Transverse colon (tissue), 4 donors: Measurements from ENCODE around the gene KXD1.

Source experiments
- EP300 ChIP-seq: sonication (generic); formaldehyde crosslinking; IDR thresholded peaks from one replicate; pipeline ENCODE4 v1.6.1; 2017; ENCODE audit warnings: antibody characterized with exemption, low read depth
- POLR2A ChIP-seq: fragments of 450-650 bp; IDR thresholded peaks from one replicate; pipeline ENCODE4 v1.6.1; 2016; ENCODE audit warnings: antibody characterized with exemption, mild to moderate bottlenecking, moderate library complexity
- POLR2AphosphoS5 ChIP-seq, 3 donors: sonication (generic); formaldehyde crosslinking; IDR thresholded peaks; one replicate each; pipeline ENCODE4 v1.6.1; 2016; ENCODE audit warnings: antibody characterized with exemption in 3 of 3
- TF ChIP-seq, protein P1 (sequence below), 5 experiments: fragments of 200-600 bp in 3 of 5; fragments of 450-650 bp in 2 of 5; sonication (generic) in 3 of 5; IDR thresholded peaks; 1 replicate in 2 of 5; 2 replicates in 3 of 5; pipeline ENCODE4 v1.5.1; 2016 to 2017; ENCODE audit warnings: antibody characterized with exemption in 5 of 5, inconsistent platforms in 3 of 5, mild to moderate bottlenecking in 2 of 5, moderate library complexity in 1 of 5

DNA sequence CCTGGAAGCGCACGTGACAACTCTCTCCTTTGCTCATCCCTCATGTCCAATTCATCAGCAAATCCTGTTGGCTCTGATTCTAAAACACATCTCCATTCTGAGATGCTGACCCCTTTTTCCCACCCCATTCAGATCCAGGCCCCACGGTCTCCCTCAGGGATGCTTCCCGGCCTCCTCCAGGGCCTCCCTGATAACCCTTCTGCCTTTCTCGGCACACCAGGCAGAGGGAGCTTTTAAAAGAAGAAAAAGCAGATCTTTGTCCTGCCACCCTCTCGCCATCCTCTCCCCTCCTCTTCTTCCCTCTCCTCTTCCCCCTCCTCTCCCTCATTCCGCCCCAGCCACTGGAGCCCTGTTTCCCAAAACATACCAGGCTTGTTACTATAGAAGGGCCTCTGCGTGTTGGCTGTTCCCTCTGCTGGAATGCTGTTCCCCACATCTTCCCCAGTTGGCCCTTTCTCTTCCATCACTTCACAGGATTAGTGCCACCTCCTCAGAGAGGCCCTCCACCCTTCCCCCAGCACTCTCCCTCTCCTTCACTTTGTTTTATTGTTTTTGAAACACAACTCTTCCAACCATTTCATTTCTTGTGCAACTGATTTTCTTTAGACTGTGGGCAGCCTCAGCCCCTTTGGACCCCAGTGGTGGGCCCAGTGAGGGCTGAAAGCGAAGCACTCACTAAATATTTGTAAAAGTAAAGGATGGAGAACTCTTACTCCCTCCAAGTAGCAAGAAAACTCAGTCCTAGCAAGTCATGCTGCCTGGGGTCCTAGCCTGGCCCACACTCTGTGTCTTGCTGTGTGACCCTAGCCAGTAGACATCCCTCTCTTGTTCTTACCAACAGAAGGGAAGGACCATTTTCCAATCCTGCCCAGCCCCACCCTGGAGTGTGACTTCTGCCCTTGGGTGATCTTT lies 51.4 kb downstream of the KXD1 start:
- no peak for TF ChIP-seq EP300
- TF ChIP-seq POLR2AphosphoS5 (IDR thresholded peaks at IDR 0.05) = no peak
- TF ChIP-seq POLR2A = no peak
- TF ChIP-seq, protein P1, sequence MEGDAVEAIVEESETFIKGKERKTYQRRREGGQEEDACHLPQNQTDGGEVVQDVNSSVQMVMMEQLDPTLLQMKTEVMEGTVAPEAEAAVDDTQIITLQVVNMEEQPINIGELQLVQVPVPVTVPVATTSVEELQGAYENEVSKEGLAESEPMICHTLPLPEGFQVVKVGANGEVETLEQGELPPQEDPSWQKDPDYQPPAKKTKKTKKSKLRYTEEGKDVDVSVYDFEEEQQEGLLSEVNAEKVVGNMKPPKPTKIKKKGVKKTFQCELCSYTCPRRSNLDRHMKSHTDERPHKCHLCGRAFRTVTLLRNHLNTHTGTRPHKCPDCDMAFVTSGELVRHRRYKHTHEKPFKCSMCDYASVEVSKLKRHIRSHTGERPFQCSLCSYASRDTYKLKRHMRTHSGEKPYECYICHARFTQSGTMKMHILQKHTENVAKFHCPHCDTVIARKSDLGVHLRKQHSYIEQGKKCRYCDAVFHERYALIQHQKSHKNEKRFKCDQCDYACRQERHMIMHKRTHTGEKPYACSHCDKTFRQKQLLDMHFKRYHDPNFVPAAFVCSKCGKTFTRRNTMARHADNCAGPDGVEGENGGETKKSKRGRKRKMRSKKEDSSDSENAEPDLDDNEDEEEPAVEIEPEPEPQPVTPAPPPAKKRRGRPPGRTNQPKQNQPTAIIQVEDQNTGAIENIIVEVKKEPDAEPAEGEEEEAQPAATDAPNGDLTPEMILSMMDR (IDR thresholded peaks at IDR 0.05) = no peak
